ENCODE measurements around the gene EXTL2.
"Not testable (repeated sequence)": the region's sequence is repeated elsewhere in the genome, so short reads cannot be mapped to it uniquely, and the experiment has no call there.

Gene EXTL2

DNA sequence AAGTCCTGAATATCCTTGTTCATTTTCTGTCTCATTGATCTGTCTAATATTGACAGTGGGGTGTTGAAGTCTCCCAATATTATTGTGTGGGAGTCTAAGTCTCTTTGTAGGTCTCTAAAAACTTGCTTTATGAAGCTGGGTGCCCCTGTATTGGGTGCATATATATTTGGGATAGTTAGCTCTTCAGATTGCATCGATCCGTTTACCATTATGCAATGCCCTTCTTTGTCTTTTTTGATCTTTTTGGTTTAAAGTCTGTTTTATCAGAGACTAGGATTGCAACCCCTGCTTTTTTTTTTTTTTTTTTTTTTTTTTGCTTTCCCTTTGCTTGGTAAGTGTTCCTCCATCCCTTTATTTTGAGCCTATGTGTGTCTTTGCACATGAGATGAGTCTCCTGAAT lies 51.5 kb downstream of the EXTL2 start:
- not testable (repeated sequence) for H3K9ac ChIP-seq (ENCODE audit: low read depth, low read length, poor library complexity); H3K4me2 ChIP-seq (ENCODE audit: insufficient read depth, low read length, poor library complexity, severe bottlenecking); H3K9me3 ChIP-seq (replicated peaks in 1 of 2; ENCODE audit: control insufficient read depth in 2 of 2, insufficient read depth in 1 of 2, low read depth in 1 of 2, low read length in 2 of 2); H4K91ac ChIP-seq (ENCODE audit: low read depth, low read length, poor library complexity); H2AFZ ChIP-seq (ENCODE audit: low read length); H2BK15ac ChIP-seq (ENCODE audit: low read length); H4K8ac ChIP-seq (ENCODE audit: low read depth, low read length); H3K23ac ChIP-seq (ENCODE audit: low read depth, low read length, poor library complexity); H2BK12ac ChIP-seq (ENCODE audit: low read length); H3K18ac ChIP-seq (ENCODE audit: low read length); H3K79me1 ChIP-seq (ENCODE audit: low read depth, low read length); H3K36me3 ChIP-seq (replicated peaks in 1 of 2; ENCODE audit: control insufficient read depth in 2 of 2, insufficient read depth in 2 of 2, low read length in 2 of 2); H2AK5ac ChIP-seq (ENCODE audit: low read depth, low read length); H2BK5ac ChIP-seq (ENCODE audit: low read length); H3K4ac ChIP-seq (ENCODE audit: low read length); DNase-seq (ENCODE audit: low spot score); H3K4me3 ChIP-seq (ENCODE audit: low read length in 2 of 2); H3K27ac ChIP-seq (replicated peaks; ENCODE audit: low read length); H2BK120ac ChIP-seq (ENCODE audit: low read depth, low read length); H3K27me3 ChIP-seq (ENCODE audit: control insufficient read depth in 3 of 3, insufficient read depth in 3 of 3, low read depth in 1 of 3, low read length in 3 of 3); H3K4me1 ChIP-seq (ENCODE audit: control insufficient read depth in 2 of 2, insufficient read depth in 1 of 2, low read depth in 1 of 2, low read length in 2 of 2); H3K14ac ChIP-seq (ENCODE audit: low read length)
- no CpG with 5 or more reads among the region's 2 CpGs for WGBS, 2 donors (ENCODE audit: extremely low coverage in 2 of 2, insufficient read length in 2 of 2, insufficient replicate concordance in 1 of 2)

DNA sequence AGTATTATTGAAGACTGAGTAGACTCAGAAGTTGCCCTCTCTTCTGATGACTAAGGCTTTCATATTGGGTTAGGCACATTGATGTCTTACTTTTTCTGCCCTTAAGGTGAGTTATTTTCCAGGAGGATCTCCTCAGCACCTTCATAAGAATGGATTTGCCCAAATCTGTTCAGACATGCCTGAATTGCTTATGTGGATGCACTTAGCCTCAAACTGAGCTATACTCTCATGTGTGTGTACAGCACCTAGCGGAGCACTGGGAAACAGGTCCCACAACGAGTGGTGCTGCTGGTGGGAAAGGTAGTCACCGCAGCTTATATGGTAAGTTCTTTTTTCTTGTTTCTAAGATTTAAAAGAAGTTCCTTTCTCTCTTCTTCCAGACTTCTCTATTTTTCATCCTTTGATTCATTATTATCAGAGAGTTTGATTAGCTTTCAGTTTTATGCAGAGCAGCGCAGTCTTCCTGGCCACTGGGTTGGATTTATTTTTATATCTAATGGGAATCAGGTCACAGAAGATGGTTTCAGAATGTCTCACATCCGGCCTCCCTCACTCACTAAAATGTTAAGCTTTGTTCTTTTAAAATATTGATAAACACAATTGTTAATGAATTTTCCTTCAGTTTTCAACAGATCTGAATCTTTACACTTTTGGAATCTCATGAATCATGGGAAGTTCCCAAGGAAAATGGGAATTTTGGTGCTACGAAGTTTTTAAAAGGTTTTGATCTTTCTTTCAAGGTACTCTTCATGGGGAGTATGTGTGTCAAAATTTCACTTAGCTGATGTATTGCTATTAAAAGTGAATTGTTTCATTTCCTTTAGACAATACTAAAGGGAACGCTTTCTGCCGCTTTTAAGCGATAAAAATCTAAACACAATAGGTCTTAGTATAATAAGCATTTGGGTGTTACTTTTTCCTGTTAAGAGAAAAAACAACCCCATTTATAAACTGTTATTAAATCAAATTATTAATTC lies 58.5 kb downstream of the EXTL2 start:
- H3K36me3 ChIP-seq (replicated peaks in 1 of 2; ENCODE audit: control insufficient read depth in 2 of 2, insufficient read depth in 2 of 2, low read length in 2 of 2): no peaks in the 10 kb centered on the region
- no peak overlapping the region for H3K4me3 ChIP-seq (ENCODE audit: low read length in 2 of 2)

DNA sequence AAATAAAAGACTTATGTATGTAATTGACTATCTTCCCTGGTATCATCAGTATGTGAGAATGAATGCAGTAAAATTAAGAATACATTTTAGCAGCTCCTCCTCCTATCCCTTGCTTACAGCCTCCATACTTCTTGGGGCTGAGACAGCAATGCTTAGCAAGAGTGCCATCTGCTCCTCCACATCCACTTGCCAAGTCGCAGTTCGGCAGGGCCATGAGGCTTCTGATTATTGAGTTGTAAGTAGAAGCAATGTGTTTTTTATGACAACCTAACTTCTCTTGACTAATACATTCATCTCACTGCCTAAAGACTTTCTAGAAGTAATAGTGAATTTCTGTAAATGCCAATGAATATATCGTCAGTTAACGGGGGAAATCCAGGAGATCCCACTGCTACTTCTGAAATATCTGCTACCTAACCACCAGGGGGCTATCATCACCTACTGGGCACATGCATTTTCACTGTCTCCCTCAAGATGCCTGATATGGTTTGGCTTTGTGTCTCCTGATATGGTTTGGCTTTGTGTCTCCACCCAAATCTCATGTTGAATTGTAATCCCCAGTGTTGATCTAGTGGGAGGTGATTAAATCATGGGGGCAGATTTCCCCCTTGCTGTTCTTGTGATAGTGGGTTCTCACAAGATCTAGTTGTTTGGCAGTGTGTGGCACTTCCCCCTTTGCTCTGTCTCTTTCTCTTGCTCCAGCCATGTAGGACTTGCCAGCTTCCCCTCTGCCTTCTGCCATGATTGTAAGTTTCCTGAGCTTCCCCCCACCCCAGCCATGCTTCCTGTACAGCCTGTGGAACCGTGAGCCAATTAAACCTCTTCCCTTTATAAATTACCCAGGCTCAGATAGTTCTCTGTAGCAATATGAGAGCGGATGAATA lies 59.6 kb downstream of the EXTL2 start:
- WGBS, 2 donors (ENCODE audit: extremely low coverage in 2 of 2, insufficient read length in 2 of 2, insufficient replicate concordance in 1 of 2): no CpG with 5 or more reads among the region's 6 CpGs

More for the DNA sequence above, 58.5 kb downstream of the EXTL2 start:
- H3K23ac ChIP-seq (ENCODE audit: low read depth, low read length, poor library complexity): no peak overlapping the region
- peak overlapping the region; percentile 30 for H2AFZ ChIP-seq (ENCODE audit: low read length)
- no peak overlapping the region for H4K91ac ChIP-seq (ENCODE audit: low read depth, low read length, poor library complexity)
- H3K27me3 ChIP-seq (ENCODE audit: control insufficient read depth in 3 of 3, insufficient read depth in 3 of 3, low read depth in 1 of 3, low read length in 3 of 3): no peaks in the 10 kb centered on the region
- H3K9me3 ChIP-seq (replicated peaks in 1 of 2; ENCODE audit: control insufficient read depth in 2 of 2, insufficient read depth in 1 of 2, low read depth in 1 of 2, low read length in 2 of 2): no peaks in the 10 kb centered on the region
- H3K4me2 ChIP-seq (ENCODE audit: insufficient read depth, low read length, poor library complexity, severe bottlenecking): no peak overlapping the region
- H3K9ac ChIP-seq (ENCODE audit: low read depth, low read length, poor library complexity): no peak overlapping the region
- H3K14ac ChIP-seq (ENCODE audit: low read length): no peak overlapping the region
- H3K18ac ChIP-seq (ENCODE audit: low read length): no peak overlapping the region
- no peak overlapping the region for H3K27ac ChIP-seq (replicated peaks; ENCODE audit: low read length)
- H2AK5ac ChIP-seq (ENCODE audit: low read depth, low read length): no peak overlapping the region
- no CpG with 5 or more reads among the region's 9 CpGs for WGBS, 2 donors (ENCODE audit: extremely low coverage in 2 of 2, insufficient read length in 2 of 2, insufficient replicate concordance in 1 of 2)
- no peak for DNase-seq (ENCODE audit: low spot score)
- no peak overlapping the region for H2BK15ac ChIP-seq (ENCODE audit: low read length)
- H3K4ac ChIP-seq (ENCODE audit: low read length): no peak overlapping the region
- H4K8ac ChIP-seq (ENCODE audit: low read depth, low read length): no peak overlapping the region
- H2BK12ac ChIP-seq (ENCODE audit: low read length): no peak overlapping the region
- no peak overlapping the region for H2BK120ac ChIP-seq (ENCODE audit: low read depth, low read length)
- H3K4me1 ChIP-seq (ENCODE audit: control insufficient read depth in 2 of 2, insufficient read depth in 1 of 2, low read depth in 1 of 2, low read length in 2 of 2): peaks cover 0 to 6% of the 10 kb centered on the region in 2 donors
- no peaks in the 10 kb centered on the region for H3K79me1 ChIP-seq (ENCODE audit: low read depth, low read length)
- no peak overlapping the region for H2BK5ac ChIP-seq (ENCODE audit: low read length)

More for the DNA sequence above, 59.6 kb downstream of the EXTL2 start:
- no peak for DNase-seq (ENCODE audit: low spot score)
- Histone ChIP-seq H2BK120ac (ENCODE audit: low read depth, low read length) (no peak overlapping the region), H3K4me2 (ENCODE audit: insufficient read depth, low read length, poor library complexity, severe bottlenecking) (no peak overlapping the region), H3K9me3 (replicated peaks in 1 of 2; ENCODE audit: control insufficient read depth in 2 of 2, insufficient read depth in 1 of 2, low read depth in 1 of 2, low read length in 2 of 2) (no peaks in the 10 kb centered on the region), H3K14ac (ENCODE audit: low read length) (no peak overlapping the region), H3K9ac (ENCODE audit: low read depth, low read length, poor library complexity) (no peak overlapping the region), H3K79me1 (ENCODE audit: low read depth, low read length) (no peaks in the 10 kb centered on the region), H3K27me3 (ENCODE audit: control insufficient read depth in 3 of 3, insufficient read depth in 3 of 3, low read depth in 1 of 3, low read length in 3 of 3) (no peaks in the 10 kb centered on the region), H3K4me3 (ENCODE audit: low read length in 2 of 2) (no peak overlapping the region), H4K8ac (ENCODE audit: low read depth, low read length) (no peak overlapping the region), H3K27ac (replicated peaks; ENCODE audit: low read length) (no peak overlapping the region), H2AFZ (ENCODE audit: low read length) (no peak overlapping the region), H2BK12ac (ENCODE audit: low read length) (no peak overlapping the region), H2BK15ac (ENCODE audit: low read length) (no peak overlapping the region), H3K23ac (ENCODE audit: low read depth, low read length, poor library complexity) (no peak overlapping the region), H3K18ac (ENCODE audit: low read length) (no peak overlapping the region), H2BK5ac (ENCODE audit: low read length) (no peak overlapping the region), H3K36me3 (replicated peaks in 1 of 2; ENCODE audit: control insufficient read depth in 2 of 2, insufficient read depth in 2 of 2, low read length in 2 of 2) (no peaks in the 10 kb centered on the region), H4K91ac (ENCODE audit: low read depth, low read length, poor library complexity) (no peak overlapping the region), H3K4me1 (ENCODE audit: control insufficient read depth in 2 of 2, insufficient read depth in 1 of 2, low read depth in 1 of 2, low read length in 2 of 2) (peaks cover 0 to 6% of the 10 kb centered on the region in 2 donors), H2AK5ac (ENCODE audit: low read depth, low read length) (no peak overlapping the region), H3K4ac (ENCODE audit: low read length) (no peak overlapping the region)

All from neuronal stem cell (in vitro differentiated cells).